ENCODE results near the gene BAIAP2L1. TPM values are rescaled to one million over a fixed set of nuclear protein-coding genes. Genes with fewer than 3 reads are reported as not detected.
A peak's percentile ranks its signal among the peaks of the same experiment; 100 is the strongest.

Gene BAIAP2L1
- total and polyA plus RNA-seq, 9 of the 15 experiments (the other 6 are each of a cell fraction or from before 2014, with no cell fraction given): 4.2 to 29.8 (median 15.5) TPM

- no peak for TF ChIP-seq PBX2 (CRISPR knock-in tag; IDR thresholded peaks at IDR 0.05; ENCODE audit: low read depth)
- TF ChIP-seq PBX2 (tag; conservative IDR thresholded peaks at IDR 0.05; ENCODE audit: low read depth): peak; percentile 52; the same call in 1 of the 2 replicates
- 0 out of 2 replicates have a peak, but pooled peaks have one; percentile 24 for TF ChIP-seq ARID1B (IDR thresholded peaks at IDR 0.05)
- TF ChIP-seq MNT (conservative IDR thresholded peaks at IDR 0.05): 0 out of 4 replicates have a peak, but pooled peaks of 1 of the 2 experiments have one; percentile 12
- peak; percentile 36; the same call in 1 of the 2 replicates for TF ChIP-seq MAFF (IDR thresholded peaks at IDR 0.05; ENCODE audit: low read length)
- TF ChIP-seq CBX2 (IDR thresholded peaks at IDR 0.05; ENCODE audit: insufficient read depth, low read length, poor library complexity, severe bottlenecking): no peak
- peak; percentile 63; the same call in 1 of the 2 replicates for TF ChIP-seq NFE2 (IDR thresholded peaks at IDR 0.05; ENCODE audit: low read depth)
- peak; percentile 86 for TF ChIP-seq MEIS2 (IDR thresholded peaks at IDR 0.05; ENCODE audit: partially characterized antibody)
- TF ChIP-seq NR2C1 (IDR thresholded peaks at IDR 0.05): peak; percentile 81
- 0 out of 2 replicates have a peak, but pooled peaks have one; percentile 37 for TF ChIP-seq NR2C1 (tag; IDR thresholded peaks at IDR 0.05)
- peak in 1 of 2 experiments; percentile 27; a peak in 1 of 4 replicates for TF ChIP-seq FOXK2 (conservative IDR thresholded peaks at IDR 0.05 in 1 of 2, IDR thresholded peaks at IDR 0.05 in 1 of 2; ENCODE audit: low read depth in 2 of 2)
- no peak for TF ChIP-seq HES1 (IDR thresholded peaks at IDR 0.05; ENCODE audit: low read depth)
- TF ChIP-seq ZNF280B (CRISPR knock-in tag; IDR thresholded peaks at IDR 0.05): no peak
- TF ChIP-seq TEAD1 (CRISPR knock-in tag; IDR thresholded peaks at IDR 0.05): 0 out of 4 replicates have a peak, but pooled peaks of 1 of the 2 experiments have one; percentile 36
- peak; percentile 67 for TF ChIP-seq PKNOX1 (IDR thresholded peaks at IDR 0.05)
- TF ChIP-seq MAFK (IDR thresholded peaks at IDR 0.05; ENCODE audit: low read length): peak; percentile 62; the same call in 1 of the 2 replicates
These were observed 2.1 kb downstream of the BAIAP2L1 start (continued) for GRCh38 chr7:98398567-98399372.
